ENCODE results near the gene TOMM6. TPM values are rescaled to one million over a fixed set of nuclear protein-coding genes. Genes with fewer than 3 reads are reported as not detected.

TOMM6 gene
- polyA plus RNA-seq, 1 of the 3 experiments (the other 2 are of a cell fraction): 493 TPM

Small RNA genes lying within 50 kb of the gene (small RNA-seq; reads per million reads assigned to genes)
- gene AL365205.2 (0 reads per million in 7 experiments), gene AL365205.3 (0 reads per million in 7 experiments), gene RF00393 (0 reads per million in 7 experiments)

Other genes starting within 250 kb of the TOMM6 start
- 2.5 and 7.3 TPM in 2 replicates for gene FOXP4, start 241.3 kb upstream of the TOMM6 start, polyA plus RNA-seq (2012; rRNA removed)
- 6.3 and 7.0 TPM in 2 replicates for gene MDFI, start 149.2 kb upstream of the TOMM6 start, polyA plus RNA-seq (2012; rRNA removed)
- 6.2 and 6.7 TPM in 2 replicates for gene TFEB, start 52.1 kb upstream of the TOMM6 start, polyA plus RNA-seq (2012; rRNA removed)
- gene PGC, start 40.3 kb upstream of the TOMM6 start, polyA plus RNA-seq (2012; rRNA removed): not detected in 2 replicates
- 7.5 and 8.6 TPM in 2 replicates for gene FRS3, start 7.8 kb upstream of the TOMM6 start, polyA plus RNA-seq (2012; rRNA removed)
- 3.9 and 5.0 TPM in 2 replicates for gene PRICKLE4, start 6.9 kb upstream of the TOMM6 start, polyA plus RNA-seq (2012; rRNA removed)
- 2.4 and 3.7 TPM in 2 replicates for gene USP49, start 107.7 kb downstream of the TOMM6 start, polyA plus RNA-seq (2012; rRNA removed)
- 25.1 and 29.6 TPM in 2 replicates for gene MED20, start 133.4 kb downstream of the TOMM6 start, polyA plus RNA-seq (2012; rRNA removed)
- 31.1 and 56.0 TPM in 2 replicates for gene BYSL, start 133.8 kb downstream of the TOMM6 start, polyA plus RNA-seq (2012; rRNA removed)
- 22.4 and 26.6 TPM in 2 replicates for gene CCND3, start 154.1 kb downstream of the TOMM6 start, polyA plus RNA-seq (2012; rRNA removed)

All from SK-N-SH (cell line).